ENCODE data around the gene ZNF211. TPM values are rescaled to one million over a fixed set of nuclear protein-coding genes. Genes with fewer than 3 reads are reported as not detected.

The ZNF211 gene
- total and polyA plus RNA-seq, 9 of the 15 experiments (the other 6 are each of a cell fraction or from before 2014, with no cell fraction given), result 1.3 to 11.6 (median 4.5) TPM

- TF ChIP-seq NR2C1 (IDR thresholded peaks at IDR 0.05), result peak; percentile 48
- TF ChIP-seq NR2C1 (tag; IDR thresholded peaks at IDR 0.05), result peak; percentile 82
- TF ChIP-seq DMBX1 (CRISPR knock-in tag; IDR thresholded peaks at IDR 0.05; ENCODE audit: borderline replicate concordance), result no peak
- TF ChIP-seq HEY1 (CRISPR knock-in tag; IDR thresholded peaks at IDR 0.05; ENCODE audit: borderline replicate concordance), result no peak
- no peak for TF ChIP-seq RNF219 (CRISPR knock-in tag; IDR thresholded peaks at IDR 0.05)
- no peak for TF ChIP-seq ZNF12 (CRISPR knock-in tag; IDR thresholded peaks at IDR 0.05)
- TF ChIP-seq MYC (IDR thresholded peaks at IDR 0.05; ENCODE audit: low read depth, low read length), result 0 out of 2 replicates have a peak, but pooled peaks have one; percentile 23
- no peak for TF ChIP-seq MYC (CRISPR knock-in tag; IDR thresholded peaks at IDR 0.05; ENCODE audit: borderline replicate concordance, low read depth)
- no peak for TF ChIP-seq CLOCK (CRISPR knock-in tag; IDR thresholded peaks at IDR 0.05; ENCODE audit: borderline replicate concordance)
- TF ChIP-seq GATA2 (CRISPR knock-in tag; IDR thresholded peaks at IDR 0.05), result no peak
- no peak for TF ChIP-seq ZC3H8 (IDR thresholded peaks at IDR 0.05)
- no peak for TF ChIP-seq ZNF263 (CRISPR knock-in tag; IDR thresholded peaks at IDR 0.05; ENCODE audit: borderline replicate concordance)
- TF ChIP-seq EP400 (IDR thresholded peaks at IDR 0.05), result no peak; the same call in 1 of the 2 replicates
- no peak for TF ChIP-seq SNAPC5 (CRISPR knock-in tag; IDR thresholded peaks at IDR 0.05)
- TF ChIP-seq NBN (IDR thresholded peaks at IDR 0.05; ENCODE audit: low read depth), result no peak
- TF ChIP-seq TSC22D4 (tag; IDR thresholded peaks at IDR 0.05), result no peak
- no peak for TF ChIP-seq JUN (IDR thresholded peaks at IDR 0.05; ENCODE audit: borderline replicate concordance, low read depth, low read length)
- TF ChIP-seq JUN (CRISPR knock-in tag; IDR thresholded peaks at IDR 0.05; ENCODE audit: borderline replicate concordance), result no peak
- TF ChIP-seq HES1 (IDR thresholded peaks at IDR 0.05; ENCODE audit: low read depth), result no peak
- no peak for TF ChIP-seq ZNF780A (CRISPR knock-in tag; IDR thresholded peaks at IDR 0.05)
- no peak for TF ChIP-seq KLF13 (tag; IDR thresholded peaks at IDR 0.05; ENCODE audit: borderline replicate concordance, low read depth)
- TF ChIP-seq ZNF140 (CRISPR knock-in tag; IDR thresholded peaks at IDR 0.05), result no peak
- no peak for TF ChIP-seq HLTF (IDR thresholded peaks at IDR 0.05)
- peak; percentile 51; the same call in 1 of the 2 replicates for TF ChIP-seq SIN3B (IDR thresholded peaks at IDR 0.05; ENCODE audit: low read depth)
- TF ChIP-seq RBM39 (optimal IDR thresholded peaks at IDR 0.05; ENCODE audit: low read depth, low read length), result no peak
Observed at GRCh38 chr19:57599761-57600383, 33.1 kb upstream of the ZNF211 start, which contains the start of gene ZNF530 (continued).

Measured in K562 (cell line).